DND-41 (cell line): Measurements from ENCODE around the gene SAMD9.

Experiments used
- CTCF ChIP-seq: IDR thresholded peaks from 2 replicates; pipeline ENCODE4 v1.5.1; 2012; ENCODE audit warnings: borderline replicate concordance, low read length, moderate library complexity, mild to moderate bottlenecking; ENCODE audit not compliant: poor library complexity, severe bottlenecking; ENCODE audit errors: extremely low read depth
- EZH2 ChIP-seq: IDR thresholded peaks from 3 replicates; pipeline ENCODE4 v1.6.1; 2012; ENCODE audit warnings: borderline replicate concordance, low read depth, mild to moderate bottlenecking, moderate library complexity, low read length, inconsistent platforms; ENCODE audit not compliant: severe bottlenecking

GRCh38 chr7:93117327-93117726, 452 bp downstream of the SAMD9 start:
- TF ChIP-seq EZH2 (no peak), CTCF (no peak)
